Stimulated activated CD8-positive, alpha-beta memory T cell treated with anti-CD3 and anti-CD28 coated beads, Interleukin-12 subunit alpha, Interleukin-12 subunit beta, amount 100 ng/mL, for 24 hours (primary cell): ENCODE data around the gene RENBP.

ENCODE experiments used
- DNase-seq: peaks from one replicate; pipeline ENCODE4 v3.0.0-alpha.2; 2020; ENCODE audit errors: extremely low read depth

RENBP gene

GRCh38 chrX:153953892-153954557 lies 9.6 kb upstream of the RENBP start:
- DNase-seq: no peak

GRCh38 chrX:153953342-153953830 lies 8.9 kb upstream of the RENBP start:
- no peak for DNase-seq

DNA sequence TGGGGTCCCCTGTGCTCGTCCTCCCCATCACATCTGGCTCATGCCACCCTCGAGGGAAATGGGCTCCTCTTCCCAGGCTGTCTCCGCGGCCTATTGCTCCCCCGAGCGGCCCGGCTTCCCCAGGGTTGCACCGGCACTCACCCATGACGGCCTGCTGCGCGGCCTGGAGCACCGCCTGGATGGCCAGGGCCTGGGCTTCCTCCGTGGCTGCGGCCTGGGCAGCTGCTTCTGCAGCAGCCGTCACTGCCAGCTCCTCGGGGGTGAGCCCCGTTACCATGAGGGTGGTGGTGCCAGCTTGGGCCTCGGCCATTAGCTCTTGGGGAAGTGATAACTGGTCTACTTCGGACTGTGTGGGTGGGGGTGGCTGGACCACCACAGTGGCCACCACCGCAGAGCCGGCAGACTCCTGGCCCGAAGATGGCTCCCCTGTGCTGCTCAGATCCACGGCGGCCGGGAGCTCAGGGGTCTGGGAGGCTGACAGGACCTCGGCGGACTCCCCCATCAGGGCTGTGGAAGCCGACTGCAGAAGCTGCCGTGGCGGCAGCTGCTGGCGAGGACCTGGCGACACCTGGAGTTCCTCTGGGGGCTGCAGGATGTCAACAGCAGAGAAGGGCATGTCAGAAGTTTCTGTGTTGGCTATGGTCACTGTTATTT lies 8.1 kb upstream of the RENBP start:
- DNase-seq: no peak

DNA sequence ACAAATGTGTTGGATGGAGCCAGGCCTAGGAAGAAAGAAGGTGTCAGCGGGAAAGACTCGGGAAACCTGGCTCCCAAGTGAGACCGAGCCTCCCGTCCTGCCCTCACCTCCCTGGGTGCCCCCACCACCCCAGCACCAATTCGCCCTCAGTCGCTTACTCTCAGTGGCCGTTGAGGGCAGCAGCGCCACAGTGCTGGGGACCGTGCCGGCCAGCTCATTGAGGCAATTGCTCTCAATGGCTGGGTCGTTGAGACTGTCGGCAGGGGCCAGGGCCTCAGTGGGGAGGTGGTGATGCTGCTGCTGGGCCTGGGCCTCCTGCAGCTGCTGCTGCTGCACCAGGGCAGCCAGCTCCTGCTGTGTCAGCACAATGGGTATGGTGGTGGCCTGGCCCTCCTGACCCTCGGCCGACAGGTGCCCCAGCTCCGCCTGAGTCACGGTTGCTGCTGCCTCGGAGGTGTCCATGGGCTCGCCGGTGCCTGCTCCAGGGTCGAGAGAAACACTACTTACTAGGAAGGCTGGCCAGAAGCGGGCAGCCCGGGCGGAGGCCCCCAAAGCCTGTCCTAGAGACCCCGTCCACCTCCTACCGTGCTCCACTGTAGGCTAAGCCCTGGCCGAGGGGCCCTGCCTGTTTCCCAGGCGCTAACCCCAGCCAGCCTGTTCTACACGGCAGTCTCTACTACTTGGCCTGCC lies 7.4 kb upstream of the RENBP start:
- no peak for DNase-seq

DNA sequence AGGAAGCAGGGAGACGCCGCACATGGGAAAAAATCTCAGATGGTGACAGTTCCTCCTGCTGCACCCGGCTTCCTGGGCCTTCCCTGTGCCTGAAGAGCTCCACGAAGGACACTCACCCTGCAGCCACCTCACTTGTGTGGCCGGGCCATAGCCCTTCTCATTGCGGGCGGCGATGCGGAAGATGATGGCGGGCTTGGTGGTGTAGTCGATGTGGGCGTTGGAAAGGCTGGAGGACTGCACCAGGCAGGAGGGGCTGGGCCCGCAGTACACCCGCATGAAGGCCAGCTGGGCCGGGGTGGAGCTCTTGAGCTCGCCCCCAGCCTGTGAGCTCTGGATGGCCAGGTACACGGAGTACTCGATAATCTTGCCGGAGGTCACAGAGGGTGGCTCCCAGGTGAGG lies 5.7 kb upstream of the RENBP start:
- DNase-seq: no peak

DNA sequence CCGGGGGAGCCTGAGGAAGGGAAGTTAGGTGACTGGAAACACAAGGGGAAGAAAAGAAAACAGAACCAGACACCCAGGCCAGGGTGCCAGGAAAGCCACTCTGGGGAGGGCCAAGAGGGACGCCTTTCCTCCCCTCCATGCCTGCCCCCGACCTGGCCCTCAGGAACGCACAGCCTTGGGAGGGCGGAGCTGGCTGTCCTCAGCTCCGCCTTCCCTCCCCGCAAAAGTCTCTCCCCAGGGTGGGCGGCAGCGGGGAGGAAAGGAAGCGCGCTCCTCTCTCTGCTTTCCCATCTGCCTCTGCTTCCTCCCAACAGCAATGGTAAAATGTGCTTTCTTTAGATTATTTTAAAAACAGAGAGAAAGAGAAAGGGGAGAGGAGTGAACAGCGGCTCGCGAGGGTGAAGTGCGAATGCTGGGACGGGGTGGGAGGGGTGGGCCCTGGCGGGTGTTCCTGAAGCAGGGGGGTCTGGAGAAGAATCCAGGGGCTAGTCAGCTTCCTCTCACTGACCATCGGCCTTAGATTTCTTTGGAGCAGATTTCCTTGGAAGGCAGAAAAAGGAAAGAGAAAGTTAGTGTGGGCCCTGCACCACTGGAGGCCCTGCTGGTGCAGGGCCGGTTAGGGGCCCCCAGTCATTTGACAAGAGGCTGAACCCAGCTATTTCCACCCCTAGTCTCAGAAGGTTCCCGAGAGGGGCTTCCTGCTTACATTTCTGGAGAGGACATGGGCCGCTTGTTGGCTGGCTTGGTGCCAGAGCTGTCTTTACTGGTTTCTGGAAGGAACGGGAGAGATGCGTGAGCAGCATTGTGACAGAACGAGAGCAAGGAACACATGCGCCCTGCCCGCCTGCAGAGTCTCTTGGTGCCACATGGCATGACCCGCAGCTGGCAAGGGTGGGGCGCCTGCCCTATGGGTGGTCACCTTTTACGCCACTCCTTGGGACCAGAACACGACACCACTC lies 4.7 kb upstream of the RENBP start:
- DNase-seq: no peak

- no peak for DNase-seq
Observed at GRCh38 chrX:153948002-153948466, 3.6 kb upstream of the RENBP start.

DNA sequence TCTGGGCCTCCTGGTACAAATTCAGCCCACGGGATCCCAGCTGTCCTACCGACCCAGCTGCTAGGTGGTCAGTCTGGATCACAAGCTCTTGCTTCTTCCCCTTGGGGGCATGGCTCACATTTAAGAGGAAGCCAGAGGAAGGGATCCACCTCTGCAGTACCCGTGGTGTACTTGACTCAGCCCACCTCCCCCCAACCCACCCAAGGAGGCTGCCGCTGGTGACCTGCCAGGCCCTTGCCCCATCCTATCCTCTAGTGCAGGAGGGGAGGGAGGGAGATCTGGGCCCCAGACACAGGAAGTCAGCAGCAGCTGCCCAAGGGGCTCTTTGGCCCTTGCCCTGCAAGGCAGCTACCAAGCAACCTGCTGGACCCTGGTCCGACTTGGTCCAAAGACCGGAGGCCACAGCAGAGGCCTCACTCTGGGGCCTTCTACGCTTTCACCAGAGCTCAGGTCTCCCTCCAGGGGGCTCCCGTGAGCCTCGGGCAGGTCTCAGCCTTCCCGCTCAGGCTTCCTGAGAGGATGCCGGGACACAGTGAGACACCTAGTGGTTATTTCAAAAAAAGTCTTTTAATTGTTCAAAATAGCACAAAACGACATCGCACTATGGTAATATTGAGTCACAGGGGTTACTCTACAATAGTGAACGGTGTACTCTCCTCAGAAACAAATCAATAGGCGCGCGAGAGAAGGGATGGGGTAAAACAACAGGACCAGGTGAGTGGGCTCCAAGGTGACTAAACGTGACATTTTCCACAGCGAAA lies 2.7 kb upstream of the RENBP start:
- no peak for DNase-seq

GRCh38 chrX:153945956-153946943 lies 1.8 kb upstream of the RENBP start:
- no peak for DNase-seq

DNA sequence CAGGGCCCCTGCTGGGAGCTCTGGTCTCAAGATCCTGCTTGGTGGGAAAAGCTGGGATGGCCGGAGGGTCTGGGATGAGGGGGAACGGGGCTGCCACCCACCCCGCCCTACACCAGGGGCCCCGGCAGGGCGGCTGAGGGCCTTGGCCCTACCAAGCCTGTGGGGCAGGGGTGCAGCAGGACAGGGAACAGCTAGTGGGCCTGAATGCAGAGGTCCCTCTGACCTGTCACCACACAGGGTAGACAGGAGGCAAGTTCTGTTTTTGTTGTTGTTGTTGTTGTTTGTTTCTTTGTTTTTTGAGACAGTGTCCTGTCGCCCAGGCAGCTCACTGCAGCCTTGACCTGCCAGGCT lies 332 bp upstream of the RENBP start:
- no peak for DNase-seq

DNA sequence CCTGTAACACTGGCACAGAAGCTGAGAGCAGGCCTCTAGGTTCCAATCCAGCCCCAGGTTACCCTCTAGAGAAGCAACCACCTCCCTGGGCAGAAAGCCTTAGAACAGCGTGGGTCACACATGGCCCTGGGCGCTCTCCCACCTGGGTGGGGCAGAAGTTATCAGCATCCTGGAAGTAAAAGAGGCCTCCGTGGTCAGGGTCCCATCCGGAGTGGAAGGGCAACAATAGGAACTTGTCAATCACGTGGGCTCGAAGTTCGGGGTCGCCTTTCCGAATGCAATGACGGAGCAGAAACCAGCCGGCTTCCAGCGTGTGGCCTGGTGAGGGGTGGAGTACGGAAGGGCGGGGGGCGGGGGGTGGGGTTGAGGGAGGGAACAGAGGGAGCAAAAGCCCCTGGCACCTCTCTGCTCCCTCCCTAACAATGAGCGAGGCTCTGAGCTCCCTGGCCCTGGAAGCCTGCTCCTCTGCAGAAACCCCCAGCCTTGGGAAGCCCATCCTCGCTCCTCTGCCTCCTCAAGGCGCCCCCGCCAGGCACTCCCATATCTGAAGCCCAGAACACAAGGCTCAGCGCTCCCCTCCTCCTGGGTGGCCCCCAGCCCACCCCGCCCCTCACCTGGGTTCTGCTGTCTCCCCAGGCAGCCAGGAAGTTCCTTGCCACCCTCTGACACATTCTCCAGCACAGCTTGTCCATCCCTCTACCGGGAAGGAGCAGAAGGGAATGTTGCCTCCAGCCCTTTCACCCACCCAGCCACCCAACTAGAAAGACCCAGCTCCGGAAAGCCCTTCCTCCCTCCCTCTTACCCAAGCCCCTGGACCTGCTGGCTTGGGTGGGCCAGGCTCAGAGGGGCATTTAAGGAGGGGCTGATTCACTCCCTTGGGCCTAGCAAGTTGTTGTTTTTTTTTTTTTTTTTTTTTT lies 2.8 kb downstream of the RENBP start:
- DNase-seq: no peak

DNA sequence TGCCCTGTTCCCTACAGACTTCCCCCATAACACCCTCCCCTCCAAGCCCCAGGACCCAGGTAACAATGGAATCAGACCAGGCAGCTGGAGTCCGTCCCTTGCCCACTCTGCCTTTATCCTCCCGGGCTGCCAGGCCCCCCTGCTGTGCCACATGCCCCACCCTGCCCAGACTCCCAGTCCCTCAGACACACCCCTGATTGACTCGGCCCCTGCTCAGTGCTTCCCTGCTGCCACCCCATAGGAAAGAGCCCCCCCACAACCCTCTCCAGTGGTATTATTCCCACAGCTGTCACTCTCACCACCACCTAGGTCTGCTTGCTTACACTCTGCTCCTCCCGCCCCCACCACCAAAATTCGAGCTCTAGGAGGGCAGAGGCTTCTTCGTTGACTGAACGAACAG lies 4.9 kb downstream of the RENBP start:
- DNase-seq: no peak

GRCh38 chrX:153938226-153938786 lies 6.1 kb downstream of the RENBP start:
- DNase-seq: no peak

DNA sequence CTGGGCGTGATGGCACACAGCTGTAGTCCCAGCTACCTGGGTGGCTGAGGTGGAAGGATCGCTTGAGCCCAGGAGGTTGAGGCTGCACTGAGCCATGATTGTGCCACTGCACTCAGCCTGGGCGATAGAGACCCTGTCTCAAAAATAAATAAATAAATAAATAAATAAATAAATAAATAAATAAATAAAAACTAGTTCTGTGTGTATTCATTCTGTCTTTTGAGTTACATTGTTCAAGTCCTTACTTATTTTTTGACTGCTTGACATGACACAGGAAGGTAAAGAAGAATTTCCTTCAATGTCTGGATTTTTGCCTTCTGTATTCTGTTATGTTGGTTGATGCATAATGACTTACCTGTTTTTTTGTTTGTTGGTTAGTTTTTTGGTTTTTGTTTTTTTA lies 7.4 kb downstream of the RENBP start:
- DNase-seq: no peak

DNA sequence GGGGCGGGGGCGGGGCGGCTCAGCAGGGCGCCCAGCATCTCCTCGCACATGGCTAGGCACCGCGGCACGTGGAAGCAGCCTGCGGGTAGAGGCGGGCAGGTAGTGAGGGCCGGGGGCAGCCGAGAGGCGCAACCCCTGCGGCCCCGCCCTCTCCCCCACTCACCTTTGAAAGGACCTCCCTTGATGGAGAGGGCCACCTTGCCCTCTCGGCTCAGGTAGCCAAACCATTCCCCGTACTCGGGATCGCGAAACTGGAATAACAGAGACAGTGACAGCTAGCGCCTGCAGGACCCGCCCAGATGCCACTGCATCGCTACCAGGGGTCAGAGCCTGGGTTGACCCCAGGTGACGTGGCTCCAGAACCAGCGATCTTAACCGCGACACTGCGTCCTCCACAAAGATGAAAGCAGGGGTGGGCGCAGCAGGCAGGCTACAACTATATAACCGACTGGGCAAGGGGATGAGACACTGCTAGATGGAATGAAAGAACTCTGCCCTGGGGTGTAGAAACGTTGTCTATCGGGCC lies 9.1 kb downstream of the RENBP start:
- DNase-seq: no peak

DNA sequence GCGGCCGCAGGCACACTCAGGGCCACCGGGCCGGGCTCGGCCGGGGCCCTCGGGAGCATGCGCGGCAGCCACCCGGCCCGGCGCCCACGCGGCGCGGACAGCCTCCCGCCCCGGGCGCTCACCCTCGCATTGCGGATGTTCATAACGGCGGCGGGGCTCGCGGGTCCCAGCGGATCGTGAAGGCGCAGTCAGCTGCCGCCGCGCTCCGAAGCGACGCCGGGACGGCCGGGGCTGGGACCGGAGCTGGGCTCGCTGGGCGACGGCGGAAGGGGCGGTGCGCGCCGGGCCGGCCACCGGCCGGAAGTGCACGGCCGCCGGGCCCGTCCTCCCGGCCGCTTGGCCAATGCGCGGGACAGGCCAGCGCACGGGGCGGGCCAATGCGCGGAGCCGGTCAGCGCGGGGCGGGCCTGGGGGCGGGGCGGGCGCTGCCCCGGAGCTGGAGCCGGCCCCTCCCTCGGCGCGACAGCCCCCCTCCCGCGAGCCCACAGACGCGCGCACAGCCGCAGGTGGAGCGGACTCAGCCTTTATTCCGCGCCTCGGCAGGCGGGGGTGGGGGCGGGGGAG lies 9.6 kb downstream of the RENBP start, which contains the start of gene NAA10:
TSS of gene NAA10 (minus strand) at position 276 of the 564 bp plus-strand sequence. CDS start at position 143, 133 bp downstream.
- no peak for DNase-seq

DNA sequence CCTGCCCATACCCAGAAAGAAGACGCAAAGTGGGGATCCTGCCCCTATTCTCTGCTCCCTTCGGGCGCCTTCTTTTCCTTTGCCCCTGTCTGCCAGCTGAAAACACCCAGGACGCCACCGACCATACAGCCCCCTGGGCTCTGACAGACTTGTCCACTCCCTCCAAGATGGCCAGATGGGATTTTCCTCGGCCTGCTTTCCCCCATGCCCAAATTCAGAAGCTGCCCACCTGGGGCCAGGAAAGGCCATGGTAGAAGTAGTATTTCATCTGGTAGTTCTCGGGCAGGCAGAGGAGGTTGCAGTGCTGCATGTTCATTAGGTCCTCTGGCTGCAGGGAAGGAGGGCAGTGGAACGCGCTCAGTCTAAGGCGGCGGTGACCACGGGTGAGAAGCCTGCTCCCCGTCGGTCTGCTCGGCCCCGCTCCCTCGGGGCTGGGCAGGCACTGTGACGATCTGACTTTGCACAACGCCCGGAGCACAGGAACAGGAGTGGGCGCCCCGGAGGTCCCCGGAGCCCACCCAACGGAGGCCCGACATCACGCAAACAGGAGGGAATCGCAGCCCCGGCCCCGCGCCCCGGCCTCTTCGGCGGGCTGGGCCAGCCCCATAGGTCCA lies 10.2 kb downstream of the RENBP start:
- no peak for DNase-seq
